ENCODE results near the gene DBNL.

DNA sequence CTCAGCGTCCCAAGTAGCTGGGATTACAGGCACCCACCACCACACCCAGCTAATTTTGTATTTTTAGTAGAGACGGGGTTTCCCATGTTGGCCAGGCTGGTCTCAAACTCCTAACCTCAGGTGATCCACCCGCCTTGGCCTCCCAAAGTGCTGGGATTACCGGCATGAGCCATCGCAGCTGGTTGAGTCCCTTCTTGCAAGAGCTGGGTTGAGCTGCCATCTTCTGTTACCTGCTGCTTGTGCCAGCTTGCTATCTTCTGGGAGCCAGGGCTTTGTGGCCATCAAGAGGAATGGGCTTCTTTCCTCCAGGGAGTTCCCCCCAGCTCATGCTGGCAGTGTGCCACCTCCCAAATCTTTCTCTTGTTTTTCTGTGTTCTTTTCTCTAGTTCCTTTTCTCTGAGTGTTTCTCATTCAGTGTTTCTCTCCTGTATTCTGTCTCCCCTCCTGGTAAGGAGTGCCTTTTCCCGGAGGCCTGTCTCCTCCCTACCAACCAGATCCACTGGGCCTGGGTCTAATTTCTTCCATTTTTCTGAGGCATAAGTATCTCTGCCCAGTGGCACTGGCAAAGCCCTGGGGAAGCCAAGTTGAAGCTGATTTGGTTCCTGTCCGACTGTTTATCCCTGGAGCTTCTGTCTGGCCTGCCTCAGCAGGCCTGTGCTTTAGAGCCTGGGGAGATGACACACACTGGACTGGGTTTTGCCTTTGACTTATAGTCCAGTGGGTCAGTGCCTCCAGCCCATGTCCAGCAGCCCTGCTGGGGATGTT lies 3.7 kb downstream of the DBNL start:
- TF ChIP-seq EZH2 (IDR thresholded peaks at IDR 0.05) (no peak), POLR2AphosphoS5 (IDR thresholded peaks at IDR 0.05; ENCODE audit: borderline replicate concordance, low read depth, low read length) (no peak), FOXP2 (optimal IDR thresholded peaks at IDR 0.05; ENCODE audit: control extremely low read depth, extremely low read length, insufficient read depth) (no peak)
